ENCODE measurements around the gene LGALS3BP. TPM values are rescaled to one million over a fixed set of nuclear protein-coding genes. Genes with fewer than 3 reads are reported as not detected.

LGALS3BP gene
- total and polyA plus RNA-seq, 2 of the 8 experiments (the other 6 are each of a cell fraction or from before 2014, with no cell fraction given), result 56.1 to 61.6 TPM

GRCh38 chr17:78954684-78955083, 25.0 kb downstream of the LGALS3BP start (continued):
- TF ChIP-seq JUND (IDR thresholded peaks at IDR 0.05; ENCODE audit: low read length), result no peak

All from H1 (cell line).